Erythroblast (primary cell): ENCODE measurements around the gene SH3GL1.

Experiments
- GATA1 ChIP-seq: IDR thresholded peaks from 2 replicates; pipeline ENCODE4 v1.6.1; 2011; ENCODE audit warnings: low read depth, mild to moderate bottlenecking, control low read depth, low read length, moderate library complexity
- POLR2A ChIP-seq: IDR thresholded peaks from 2 replicates; pipeline ENCODE4 v1.6.1; 2011; ENCODE audit warnings: mild to moderate bottlenecking, low read length

GRCh38 chr19:4445963-4446703, 45.8 kb upstream of the SH3GL1 start:
- TF ChIP-seq POLR2A (no peak), GATA1 (no peak)
